HTR-8/SVneo (cell line): Measurements from ENCODE around the gene UFSP1.
"Not testable (repeated sequence)": the region's sequence is repeated elsewhere in the genome, so short reads cannot be mapped to it uniquely, and the experiment has no call there.

Source experiments
- DNase-seq: peaks from one replicate; pipeline ENCODE4 v3.0.0; 2011; ENCODE audit warnings: low spot score, mixed read lengths; ENCODE audit not compliant: insufficient read length
- FAIRE-seq: peaks from 2 replicates; lab custom pipeline; 2011; peaks lifted over from hg19 to GRCh38; lab: Jason Lieb, UNC

The UFSP1 gene

DNA sequence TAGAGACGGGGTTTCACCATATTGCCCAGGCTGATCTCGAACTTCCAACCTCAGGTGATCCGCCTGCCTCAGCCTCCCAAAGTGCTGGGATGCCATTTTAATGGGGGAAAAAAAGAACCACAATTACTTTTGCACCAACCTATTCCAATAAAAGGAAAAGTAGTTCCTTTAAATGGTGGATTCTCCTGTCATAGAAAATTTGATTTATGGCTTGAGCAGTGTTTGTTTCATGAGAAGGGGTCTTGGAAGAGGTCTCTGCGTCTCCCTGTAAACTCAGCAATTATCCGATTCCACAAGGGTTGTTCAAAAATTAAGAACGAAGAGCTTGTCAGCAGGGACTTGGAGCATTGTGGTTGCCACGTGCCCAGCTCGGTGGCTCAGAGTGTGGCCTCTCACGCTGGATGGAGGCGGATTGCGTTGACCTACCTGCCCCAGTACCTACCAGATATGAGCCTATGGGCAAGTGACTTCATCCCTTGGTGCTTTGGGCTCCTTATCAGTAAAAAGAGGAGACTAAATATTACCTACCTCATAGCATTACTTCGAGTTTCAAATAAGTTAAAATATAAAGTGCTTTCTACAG lies 25.2 kb downstream of the UFSP1 start:
- no peak for FAIRE-seq
- no peak for DNase-seq

DNA sequence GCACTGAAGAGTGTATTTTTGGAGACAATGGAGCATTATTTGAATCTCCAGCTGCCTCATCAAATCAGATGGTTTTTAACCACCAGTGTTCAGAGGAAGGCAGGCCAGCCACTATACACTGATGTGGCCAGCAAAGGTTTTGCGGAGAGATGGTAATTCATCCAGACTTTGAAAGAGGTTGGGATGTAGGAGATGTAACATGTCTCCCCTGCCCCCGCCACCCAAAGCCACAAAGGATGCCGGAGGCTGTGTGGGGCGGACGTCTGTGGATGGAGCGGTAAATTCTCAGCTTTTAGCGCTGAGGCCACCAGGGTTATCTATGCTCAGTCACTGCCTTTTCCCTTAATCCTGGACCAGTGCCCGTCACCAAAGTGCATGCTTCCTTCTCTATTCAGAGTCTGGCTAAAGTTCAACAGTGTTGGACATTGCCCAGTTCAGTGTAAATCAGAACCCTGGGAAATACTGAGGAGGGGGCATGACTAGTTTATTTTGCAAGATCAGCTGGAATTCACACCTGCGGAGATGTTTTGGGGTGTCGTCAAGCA lies 26.0 kb downstream of the UFSP1 start:
- FAIRE-seq = no peak

DNA sequence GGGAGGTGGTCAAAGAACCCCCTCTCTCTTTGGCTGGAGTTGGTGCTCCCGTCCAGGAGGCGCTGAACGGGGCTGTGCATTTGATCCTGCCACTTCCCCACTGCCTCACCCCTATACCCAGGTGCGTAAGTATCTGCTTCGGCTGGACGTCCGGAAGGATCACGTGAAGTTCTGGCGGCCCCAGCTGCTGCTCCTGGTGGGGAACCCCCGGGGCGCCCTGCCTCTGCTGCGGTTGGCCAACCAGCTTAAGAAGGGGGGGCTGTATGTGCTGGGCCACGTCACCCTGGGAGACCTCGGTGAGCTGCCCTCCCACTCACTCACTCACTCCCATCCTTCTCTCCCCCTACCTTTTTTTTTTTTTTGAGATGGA lies 27.9 kb downstream of the UFSP1 start:
- no peak for DNase-seq
- FAIRE-seq = no peak

More for the DNA sequence above, 26.0 kb downstream of the UFSP1 start:
- DNase-seq = no peak

DNA sequence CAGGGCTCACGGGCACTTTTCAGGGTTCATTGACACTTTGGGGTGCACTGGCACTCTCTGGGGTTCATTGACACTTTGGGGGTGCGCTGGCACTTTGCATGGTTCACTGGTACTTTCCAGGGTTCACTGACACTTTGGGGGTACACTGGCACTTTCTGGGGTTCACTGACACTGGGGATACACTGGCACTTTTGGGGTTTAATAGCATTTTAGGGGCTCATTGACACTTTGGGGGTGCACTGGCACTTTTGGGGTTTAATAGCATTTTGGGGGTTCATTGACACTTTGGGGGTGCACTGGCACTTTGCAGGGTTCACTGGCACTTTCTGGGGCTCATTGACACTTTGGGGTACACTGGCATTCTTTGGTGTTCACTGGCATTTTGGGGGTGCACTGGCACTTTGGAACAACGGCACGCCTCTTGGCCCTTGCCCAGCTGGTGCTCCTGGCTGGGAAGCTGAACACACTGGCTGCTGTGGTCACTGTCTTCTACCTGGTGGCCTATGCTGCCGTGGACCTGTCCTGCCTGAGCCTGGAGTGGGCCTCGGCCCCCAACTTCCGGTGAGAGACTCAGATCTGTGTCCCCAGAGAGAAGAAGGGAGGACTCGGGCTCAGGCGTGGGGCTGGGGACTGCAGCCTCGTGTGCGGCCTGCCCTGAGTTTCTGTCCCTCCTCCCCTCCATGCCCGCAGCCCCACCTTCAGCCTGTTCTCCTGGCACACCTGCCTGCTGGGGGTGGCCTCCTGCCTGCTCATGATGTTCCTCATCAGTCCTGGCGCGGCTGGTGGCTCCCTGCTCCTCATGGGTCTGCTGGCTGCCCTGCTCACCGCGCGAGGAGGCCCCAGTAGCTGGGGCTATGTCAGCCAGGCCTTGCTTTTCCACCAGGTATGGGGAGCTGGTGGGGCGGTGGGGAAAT lies 28.6 kb downstream of the UFSP1 start:
- FAIRE-seq (no peak), DNase-seq (no peak)

DNA sequence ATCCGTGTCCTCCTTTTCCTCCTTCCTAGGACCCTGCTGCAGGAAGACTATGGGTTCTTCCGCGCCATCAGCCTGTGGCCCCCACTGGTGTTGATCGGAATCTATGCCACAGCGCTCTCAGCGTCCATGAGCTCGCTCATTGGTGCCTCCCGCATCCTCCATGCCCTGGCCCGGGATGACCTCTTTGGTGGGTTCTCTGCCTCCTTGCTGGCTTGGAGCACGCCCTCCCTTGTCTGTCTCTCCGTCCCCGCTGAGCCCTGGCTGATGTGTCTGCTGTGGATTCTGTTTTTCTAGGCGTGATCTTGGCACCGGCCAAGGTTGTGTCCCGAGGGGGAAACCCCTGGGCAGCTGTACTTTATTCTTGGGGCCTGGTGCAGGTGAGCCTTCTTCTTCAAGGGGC lies 29.7 kb downstream of the UFSP1 start:
- DNase-seq (no peak), FAIRE-seq (no peak)

DNA sequence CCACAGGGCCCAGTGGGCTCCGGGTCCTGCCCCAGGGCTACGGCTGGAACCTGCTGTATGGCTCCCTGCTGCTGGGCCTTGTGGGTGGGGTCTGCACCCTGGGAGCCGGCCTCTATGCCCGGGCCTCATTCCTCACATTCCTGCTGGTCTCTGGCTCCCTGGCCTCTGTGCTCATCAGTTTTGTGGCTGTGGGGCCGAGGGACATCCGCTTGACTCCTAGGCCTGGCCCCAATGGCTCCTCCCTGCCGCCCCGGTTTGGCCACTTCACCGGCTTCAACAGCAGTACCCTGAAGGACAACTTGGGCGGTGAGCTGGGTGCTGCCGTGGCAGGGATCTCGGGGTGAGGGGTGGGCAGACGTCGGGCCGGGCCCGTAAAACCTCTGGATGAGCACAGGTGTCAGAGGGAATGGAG lies 32.6 kb downstream of the UFSP1 start:
- FAIRE-seq (no peak), DNase-seq (no peak)

DNA sequence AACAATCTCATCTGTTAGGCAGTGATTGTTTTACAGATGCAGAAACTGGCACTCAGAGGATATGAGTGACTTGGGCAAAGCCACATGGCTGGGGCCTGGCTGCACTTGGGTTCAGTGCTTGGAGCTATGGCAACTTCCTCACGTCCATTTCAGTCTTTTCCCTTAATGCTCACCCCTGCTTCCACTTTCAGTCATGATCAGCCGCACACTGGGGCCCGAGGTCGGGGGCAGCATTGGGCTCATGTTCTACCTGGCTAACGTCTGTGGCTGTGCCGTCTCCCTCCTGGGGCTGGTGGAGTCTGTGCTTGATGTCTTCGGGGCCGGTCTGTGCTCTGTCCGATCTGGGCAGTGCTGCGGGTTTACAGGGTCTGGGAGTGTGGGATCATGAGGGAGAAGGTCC lies 34.0 kb downstream of the UFSP1 start:
- no peak for FAIRE-seq

DNA sequence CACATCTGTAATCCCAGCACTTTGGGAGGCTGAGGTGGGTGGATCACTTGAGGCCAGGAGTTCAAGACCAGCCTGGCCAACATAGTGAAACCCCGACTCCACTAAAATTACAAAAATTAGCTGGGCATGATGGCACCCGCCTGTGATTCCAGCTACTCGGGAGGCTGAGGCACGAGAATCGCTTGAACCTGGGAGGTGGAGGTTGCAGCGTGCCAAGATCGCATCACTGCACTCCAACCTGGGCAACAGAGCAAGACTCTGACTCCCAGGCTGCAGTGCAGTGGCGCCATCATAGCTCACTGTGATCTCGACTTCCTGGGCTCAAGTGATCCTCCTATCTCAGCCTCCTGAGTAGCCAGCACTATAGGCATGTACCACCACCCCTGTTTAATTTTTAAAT lies 34.6 kb downstream of the UFSP1 start:
- not testable (repeated sequence) for FAIRE-seq, DNase-seq

More for the DNA sequence above, 34.0 kb downstream of the UFSP1 start:
- no peak for DNase-seq

DNA sequence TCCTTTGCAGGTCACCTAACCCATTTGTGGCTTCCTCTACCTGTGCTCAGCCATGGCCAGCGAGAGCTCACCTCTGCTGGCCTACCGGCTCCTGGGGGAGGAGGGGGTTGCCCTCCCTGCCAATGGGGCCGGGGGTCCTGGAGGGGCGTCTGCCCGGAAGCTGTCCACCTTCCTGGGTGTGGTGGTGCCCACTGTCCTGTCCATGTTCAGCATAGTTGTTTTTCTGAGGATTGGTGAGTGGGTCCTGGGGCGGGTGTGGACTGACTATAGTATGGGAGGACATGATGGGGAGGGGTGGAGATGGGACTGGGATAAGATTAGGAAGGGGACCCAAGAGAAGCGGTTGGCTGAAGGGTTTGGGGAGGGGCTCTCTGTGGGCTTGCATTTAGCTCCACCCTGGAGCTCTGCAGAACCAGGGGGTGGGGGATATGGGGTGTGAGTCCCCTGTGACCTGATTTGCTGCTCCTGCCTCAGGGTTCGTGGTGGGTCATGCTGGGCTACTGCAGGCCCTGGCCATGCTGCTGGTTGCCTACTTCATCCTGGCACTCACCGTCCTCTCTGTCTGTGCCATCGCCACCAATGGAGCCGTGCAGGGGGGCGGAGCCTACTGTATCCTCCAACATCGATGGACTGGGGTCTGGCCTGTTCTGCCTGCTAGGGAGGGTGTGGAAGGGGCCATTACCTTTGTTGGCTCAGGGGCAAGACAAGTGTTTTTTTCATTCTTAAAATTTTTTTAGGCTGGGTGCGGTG lies 35.2 kb downstream of the UFSP1 start:
- FAIRE-seq = no peak
- no peak for DNase-seq

DNA sequence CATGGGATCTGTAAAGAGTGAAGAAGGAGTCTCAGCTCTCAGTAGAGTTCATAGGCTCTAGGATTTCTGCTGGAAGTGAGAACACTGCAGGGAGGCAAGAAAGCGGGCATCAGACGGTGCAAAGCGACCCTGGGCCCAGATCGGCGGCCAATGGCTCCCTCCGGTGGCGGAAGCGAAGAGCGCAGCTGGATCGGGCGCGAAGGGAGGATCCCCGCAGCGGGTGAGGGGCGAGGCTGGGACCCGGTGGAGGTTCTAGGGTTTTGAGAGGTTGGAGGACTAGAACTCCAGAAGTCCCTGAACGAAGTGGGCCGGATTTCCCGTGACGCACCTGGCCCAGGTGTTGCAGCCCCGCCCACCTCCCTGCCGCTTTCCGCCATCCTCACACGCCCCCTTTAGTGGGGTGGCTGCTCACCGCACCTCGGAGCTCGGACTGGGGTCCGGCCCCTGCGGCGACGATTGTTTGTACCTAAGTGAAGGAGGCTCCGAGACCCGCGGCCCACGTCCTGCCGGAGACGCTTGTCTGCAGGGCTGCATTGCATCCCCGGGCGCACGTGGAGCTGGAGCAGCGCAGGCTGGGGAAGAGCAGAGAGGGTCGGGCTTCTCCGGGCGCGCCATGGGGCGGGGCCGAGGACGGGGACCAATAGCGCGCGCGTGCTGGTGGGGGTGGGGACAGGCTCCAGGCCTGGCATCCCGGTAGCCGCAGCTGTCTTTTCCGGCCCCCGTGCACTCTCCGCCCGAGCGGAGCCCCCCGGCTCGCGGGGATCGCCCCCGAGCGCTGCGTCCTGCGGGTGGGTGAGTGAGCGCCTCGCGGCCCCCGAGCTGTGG lies 37.3 kb downstream of the UFSP1 start, which contains the start of gene SLC12A9:
Gene SLC12A9, plus strand, starts transcription at position 666 of the 825 bp plus-strand sequence. CDS start 1,485 bp downstream, outside the sequence.
- FAIRE-seq (peak; percentile 9), DNase-seq (peak; percentile 85)

DNA sequence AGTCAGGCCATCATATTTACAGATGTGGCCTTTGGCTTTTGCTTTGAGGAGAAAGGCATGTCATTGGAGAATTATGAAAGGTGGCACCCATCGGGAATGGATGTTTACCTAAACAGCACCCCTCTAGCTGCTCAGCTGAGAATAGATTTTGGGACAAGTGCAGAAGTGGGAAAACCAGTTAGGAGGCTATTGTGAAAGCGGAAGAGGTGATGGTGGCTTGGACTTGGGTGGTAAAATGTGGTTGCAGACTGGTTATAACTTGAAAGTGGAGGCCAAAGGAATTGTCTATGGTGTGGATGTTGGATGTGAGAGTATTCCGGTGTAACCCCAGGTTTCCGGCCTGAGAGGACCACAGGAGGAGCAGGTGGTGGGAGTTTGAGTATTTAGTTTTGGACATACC lies 42.2 kb downstream of the UFSP1 start:
- no peak for FAIRE-seq

DNA sequence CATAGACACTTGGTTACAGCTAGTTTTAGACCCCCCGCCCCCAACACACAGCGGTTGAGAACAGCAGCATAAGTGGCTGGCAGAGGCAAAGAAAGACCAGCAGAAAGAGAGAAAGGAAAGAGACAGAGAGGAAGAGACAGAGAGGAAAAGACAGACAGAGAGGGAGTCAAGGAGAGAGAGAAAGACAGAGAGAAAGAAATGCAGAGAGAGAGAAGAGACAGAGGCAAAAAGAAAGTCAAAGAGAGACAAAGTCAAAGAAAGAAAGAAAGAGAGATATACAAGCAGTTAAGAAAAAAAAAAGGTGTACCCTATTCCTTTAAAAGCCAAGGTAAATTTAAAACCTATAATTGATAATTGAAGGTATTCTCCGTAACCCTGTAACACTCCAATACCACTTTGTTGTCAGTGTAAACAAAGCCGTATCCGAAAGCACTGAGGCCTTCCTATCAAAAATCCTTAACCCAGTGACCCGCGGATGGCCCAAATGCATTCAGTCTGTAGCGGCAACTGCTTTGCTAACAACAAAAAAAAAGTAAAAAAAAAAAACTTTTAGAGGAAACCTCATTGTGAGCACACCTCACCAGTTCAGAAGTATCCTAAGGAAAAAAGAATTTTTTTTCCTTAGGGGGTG lies 48.9 kb downstream of the UFSP1 start:
- FAIRE-seq (no peak), DNase-seq (no peak)

More for the DNA sequence above, 42.2 kb downstream of the UFSP1 start:
- no peak for DNase-seq

DNA sequence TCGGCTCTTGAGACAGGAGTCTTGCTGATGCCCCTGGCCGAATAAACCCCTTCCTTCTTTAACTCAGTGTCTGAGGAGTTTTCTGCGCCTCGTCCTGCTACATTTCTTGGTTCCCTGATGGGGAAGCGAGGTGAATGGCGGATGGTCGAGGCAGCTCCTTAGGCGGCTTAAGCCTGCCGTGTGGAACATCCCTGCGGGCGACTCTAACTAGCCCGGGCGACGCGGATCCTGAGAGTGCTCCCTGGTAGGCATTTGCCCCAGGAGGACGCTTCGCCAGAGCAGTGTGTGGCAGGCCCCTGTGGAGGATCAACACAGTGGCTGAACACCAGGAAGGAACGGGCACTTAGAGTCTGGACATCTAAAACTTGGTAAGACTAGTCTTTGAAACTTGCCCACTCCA lies 50.2 kb downstream of the UFSP1 start:
- DNase-seq (no peak), FAIRE-seq (no peak)
